Hematopoietic multipotent progenitor cell treated with erythropoietin and hydrocortisone succinate and interleukin-3 and kit ligand, for 15 days (in vitro differentiated cells): Measurements from ENCODE around the gene VASP.
A peak's percentile ranks its signal among the peaks of the same experiment; 100 is the strongest.

Source experiments
- DNase-seq: peaks from one replicate; pipeline ENCODE4 v3.0.0-alpha.2; 2015; ENCODE audit warnings: low spot score

Gene VASP

GRCh38 chr19:45515081-45515624 lies 7.9 kb downstream of the VASP start:
- DNase-seq = no peak

DNA sequence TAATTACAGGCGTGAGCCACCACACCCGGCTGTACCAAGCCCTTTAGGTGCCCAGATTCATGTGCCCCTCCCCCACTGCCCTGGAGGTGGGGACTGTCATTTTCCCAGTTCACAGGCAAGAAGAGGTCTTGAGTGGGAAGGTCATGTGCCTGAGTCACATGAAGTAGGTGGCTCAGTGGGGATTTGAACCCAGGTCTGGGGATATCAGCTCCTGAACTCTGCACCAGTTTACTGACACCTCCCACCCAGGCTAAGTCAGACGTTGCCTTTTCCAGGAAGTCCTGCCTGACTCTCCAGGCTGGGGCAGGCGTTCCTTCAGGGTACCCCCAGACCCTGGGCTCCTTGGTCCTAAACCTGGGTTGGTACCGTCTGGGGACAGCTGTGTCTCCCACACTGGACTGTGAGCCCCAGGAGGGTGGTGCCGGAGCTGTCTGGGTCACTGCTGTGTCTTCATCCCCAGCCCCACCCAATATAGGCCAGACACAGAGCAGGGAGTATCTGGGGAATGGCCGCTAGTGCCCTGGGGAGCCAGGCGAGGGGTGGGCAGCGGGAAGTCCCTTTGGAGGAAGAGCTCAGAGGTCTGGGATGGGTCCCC lies 8.6 kb downstream of the VASP start:
- no peak for DNase-seq

GRCh38 chr19:45517238-45517637 lies 10.0 kb downstream of the VASP start:
- no peak for DNase-seq

GRCh38 chr19:45517641-45518468 lies 10.6 kb downstream of the VASP start:
- no peak for DNase-seq

DNA sequence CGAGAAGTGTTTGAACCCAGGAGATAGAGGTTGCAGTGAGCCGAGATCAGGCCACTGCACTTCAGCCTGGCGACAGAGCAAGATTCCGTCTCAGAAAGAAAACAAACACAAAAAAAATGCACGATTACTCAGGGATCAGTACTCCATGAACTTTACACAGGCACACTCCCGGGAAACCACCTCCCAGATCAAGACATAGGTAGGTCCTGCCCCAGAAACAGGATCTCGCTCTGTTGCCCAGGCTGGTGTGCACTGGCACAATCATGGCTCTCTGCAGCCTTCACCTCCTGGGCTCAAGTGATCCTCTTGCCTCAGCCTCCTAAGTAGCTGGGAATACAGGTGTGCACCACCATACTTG lies 11.2 kb downstream of the VASP start:
- no peak for DNase-seq

DNA sequence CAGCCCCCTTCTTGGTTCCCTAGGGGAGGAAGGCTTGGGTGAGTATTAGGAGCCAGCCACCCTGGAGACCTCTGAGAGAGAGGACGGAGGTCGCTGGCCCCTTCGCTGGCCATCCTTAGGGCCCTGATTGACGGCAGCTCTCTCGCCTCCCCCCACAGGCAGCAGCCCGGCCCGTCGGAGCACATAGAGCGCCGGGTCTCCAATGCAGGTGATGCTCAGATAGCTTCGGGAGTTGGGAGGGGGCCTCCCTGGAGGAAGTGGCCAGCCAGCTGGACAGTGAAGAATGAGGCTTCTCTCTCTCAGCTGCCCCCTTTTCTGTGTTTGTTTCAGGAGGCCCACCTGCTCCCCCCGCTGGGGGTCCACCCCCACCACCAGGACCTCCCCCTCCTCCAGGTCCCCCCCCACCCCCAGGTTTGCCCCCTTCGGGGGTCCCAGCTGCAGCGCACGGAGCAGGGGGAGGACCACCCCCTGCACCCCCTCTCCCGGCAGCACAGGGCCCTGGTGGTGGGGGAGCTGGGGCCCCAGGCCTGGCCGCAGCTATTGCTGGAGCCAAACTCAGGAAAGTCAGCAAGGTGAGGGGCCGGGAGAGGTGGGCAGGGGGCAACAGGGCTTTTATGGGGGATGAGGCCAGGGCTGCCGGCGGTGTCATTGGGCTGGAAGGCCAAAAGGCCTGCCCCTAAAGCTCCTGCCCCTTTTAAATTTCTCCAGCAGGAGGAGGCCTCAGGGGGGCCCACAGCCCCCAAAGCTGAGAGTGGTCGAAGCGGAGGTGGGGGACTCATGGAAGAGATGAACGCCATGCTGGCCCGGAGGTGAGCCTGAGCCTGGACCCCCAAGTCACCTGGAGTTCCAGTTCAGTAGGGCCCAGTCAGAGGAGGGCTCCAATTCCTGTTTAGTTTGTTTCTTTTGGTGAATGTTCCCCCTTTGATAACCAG lies 15.0 kb downstream of the VASP start:
- no peak for DNase-seq

- peak; percentile 89 for DNase-seq
These were observed 16.5 kb downstream of the VASP start for GRCh38 chr19:45523642-45524256.

- DNase-seq = no peak
These were observed 17.4 kb downstream of the VASP start for GRCh38 chr19:45524575-45525129.

DNA sequence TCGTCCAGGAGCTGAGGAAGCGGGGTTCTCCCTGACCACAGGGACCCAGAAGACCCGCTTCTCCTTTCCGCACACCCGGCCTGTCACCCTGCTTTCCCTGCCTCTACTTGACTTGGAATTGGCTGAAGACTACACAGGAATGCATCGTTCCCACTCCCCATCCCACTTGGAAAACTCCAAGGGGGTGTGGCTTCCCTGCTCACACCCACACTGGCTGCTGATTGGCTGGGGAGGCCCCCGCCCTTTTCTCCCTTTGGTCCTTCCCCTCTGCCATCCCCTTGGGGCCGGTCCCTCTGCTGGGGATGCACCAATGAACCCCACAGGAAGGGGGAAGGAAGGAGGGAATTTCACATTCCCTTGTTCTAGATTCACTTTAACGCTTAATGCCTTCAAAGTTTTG lies 18.9 kb downstream of the VASP start:
- no peak for DNase-seq

- DNase-seq = no peak
These were observed 19.7 kb downstream of the VASP start for GRCh38 chr19:45526971-45527370.

- DNase-seq = no peak
These were observed 20.5 kb downstream of the VASP start for GRCh38 chr19:45527731-45528130.

DNA sequence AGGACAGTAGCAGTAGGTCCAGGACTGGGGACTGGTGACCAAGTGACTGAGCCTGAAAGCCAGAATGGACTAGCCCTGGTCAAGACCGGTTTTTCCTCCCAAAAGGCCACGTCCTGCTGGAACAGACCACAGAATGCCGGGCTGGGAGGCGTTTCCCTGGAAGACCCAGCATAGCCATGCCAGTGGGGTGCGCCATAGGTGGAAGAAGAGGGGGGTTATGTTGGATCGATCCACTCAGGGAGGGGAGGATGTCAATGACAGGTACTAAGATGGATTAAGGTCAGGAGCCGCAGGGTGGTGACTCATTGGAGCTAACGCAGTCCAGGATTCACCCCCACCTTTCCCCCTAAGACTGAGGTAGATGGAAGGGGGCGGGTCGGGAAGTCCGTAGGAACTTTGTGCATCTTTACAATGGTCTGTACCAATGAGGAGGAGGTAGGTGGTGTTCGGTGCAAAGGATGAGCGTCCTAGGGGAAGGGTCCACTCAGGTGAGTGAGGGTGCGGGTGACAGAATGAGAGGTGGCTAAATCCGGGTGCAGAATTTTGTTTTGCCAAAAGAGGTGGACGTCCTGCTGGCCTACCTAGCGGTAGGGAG lies 21.0 kb downstream of the VASP start:
- no peak for DNase-seq

- DNase-seq = no peak
These were observed 21.6 kb downstream of the VASP start for GRCh38 chr19:45528744-45529419.

- no peak for DNase-seq
These were observed 22.1 kb downstream of the VASP start for GRCh38 chr19:45529420-45529785.

- DNase-seq = no peak
These were observed 24.1 kb downstream of the VASP start for GRCh38 chr19:45531349-45531748.

DNA sequence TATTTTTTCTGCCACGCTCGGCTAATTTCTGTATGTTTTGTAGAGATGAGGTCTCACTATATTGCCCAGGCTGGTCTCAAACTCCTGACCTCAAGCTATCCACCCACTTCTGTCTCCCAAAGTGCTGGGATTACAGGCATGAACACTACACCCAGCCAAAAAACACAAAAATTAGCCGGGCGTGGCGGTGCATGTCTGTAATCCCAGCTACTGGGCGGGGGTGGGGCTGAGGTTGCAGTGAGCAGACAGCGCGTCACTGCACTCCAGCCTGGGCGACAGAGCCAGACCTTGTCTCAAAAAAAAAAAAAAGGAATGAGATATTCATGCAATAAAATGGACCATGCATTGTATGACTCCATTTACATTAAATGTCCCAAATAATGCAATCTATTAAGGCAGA lies 32.2 kb downstream of the VASP start:
- no peak for DNase-seq

DNA sequence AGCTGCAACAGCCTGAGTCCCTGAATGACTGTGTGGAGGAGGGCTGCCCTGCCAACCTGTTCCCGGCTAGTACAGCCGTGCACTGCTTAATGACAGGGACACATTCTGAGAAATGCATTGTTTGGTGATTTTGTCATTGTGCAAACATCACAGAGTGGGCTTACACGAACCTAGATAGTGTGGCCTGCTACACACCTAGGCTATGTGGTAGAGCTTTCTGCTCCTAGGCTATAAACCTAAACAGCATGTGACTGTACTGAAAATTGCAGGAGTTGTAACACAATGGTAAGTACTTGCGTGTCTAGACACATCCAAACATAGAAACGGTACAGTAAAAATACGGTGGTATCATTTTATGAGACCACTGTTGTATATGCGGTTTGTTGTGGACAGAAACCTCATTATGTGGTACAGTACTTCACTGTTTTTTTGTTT lies 35.0 kb downstream of the VASP start:
- DNase-seq = no peak

GRCh38 chr19:45547211-45547770 lies 40.0 kb downstream of the VASP start:
- no peak for DNase-seq

- no peak for DNase-seq
These were observed 40.8 kb downstream of the VASP start for GRCh38 chr19:45547965-45548609.

GRCh38 chr19:45553464-45553863 lies 46.2 kb downstream of the VASP start:
- no peak for DNase-seq
